Measurements from ENCODE around the gene MCF2L.

DNA sequence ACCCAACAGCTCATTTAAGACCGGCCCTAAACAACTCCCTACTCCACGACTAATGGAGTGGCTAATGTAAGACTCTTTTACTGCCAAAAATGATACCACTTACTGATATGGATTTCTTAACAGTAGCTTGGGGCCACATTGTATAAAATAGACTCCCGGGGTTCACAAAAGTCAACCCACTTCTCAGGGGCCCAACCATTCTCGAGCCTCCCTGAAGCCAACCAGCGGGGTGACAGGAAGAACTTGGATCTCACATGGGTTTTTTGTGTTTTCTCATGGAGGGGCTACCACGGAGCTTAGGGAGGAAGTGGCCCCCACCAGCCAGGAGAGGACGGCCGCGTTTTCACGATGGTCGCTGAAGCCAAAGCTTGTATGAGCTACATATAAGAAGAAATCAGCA, 8.1 kb downstream of the MCF2L start:
- TF ChIP-seq TAF1 (IDR thresholded peaks at IDR 0.05; ENCODE audit: borderline replicate concordance, low read depth, low read length) (no peak), POLR2A (IDR thresholded peaks at IDR 0.05; ENCODE audit: low read depth, low read length) (no peak)
